Testis (tissue), 2 donors: Measurements from ENCODE around the gene GPR157.

Experiments
- CTCF ChIP-seq, 3 experiments: fragments of 450-650 bp in 2 of 3; fragments of 200-600 bp in 1 of 3; sonication (generic) in 1 of 3; IDR thresholded peaks; one replicate each; pipeline ENCODE4 v1.5.1; 2016 to 2019; ENCODE audit warnings: antibody characterized with exemption in 3 of 3, mild to moderate bottlenecking in 2 of 3, moderate library complexity in 1 of 3
- POLR2A ChIP-seq: fragments of 450-650 bp; IDR thresholded peaks from one replicate; pipeline ENCODE4 v1.6.1; 2017; ENCODE audit warnings: antibody characterized with exemption, mild to moderate bottlenecking, moderate library complexity

- TF ChIP-seq CTCF (IDR thresholded peaks at IDR 0.05) (no peak), POLR2A (no peak)
Observed at GRCh38 chr1:9160079-9160717, 31.3 kb upstream of the GPR157 start.
